Cardiac muscle cell (in vitro differentiated cells and primary cell): ENCODE measurements around the gene USP47. TPM values are rescaled to one million over a fixed set of nuclear protein-coding genes. Genes with fewer than 3 reads are reported as not detected.

Source experiments
- DNase-seq, 2 donors: peaks; one replicate each; pipeline versions ENCODE4 v3.0.0 to v3.0.0-alpha.2; 2010 to 2017; ENCODE audit warnings: low read depth in 1 of 2, low spot score in 1 of 2
- H3K27ac ChIP-seq: fragments of 200-600 bp; sonication (generic); 2 replicates; pipeline ENCODE4 v1.5.1; 2016
- H3K27me3 ChIP-seq: fragments of 200-600 bp; sonication (generic); 2 replicates; pipeline ENCODE4 v1.6.0; 2016; ENCODE audit warnings: control low read depth
- H3K36me3 ChIP-seq: fragments of 200-600 bp; sonication (generic); 2 replicates; pipeline ENCODE4 v1.5.1; 2016; ENCODE audit warnings: control low read depth
- H3K4me1 ChIP-seq: fragments of 200-600 bp; sonication (generic); 2 replicates; pipeline ENCODE4 v1.8.1; 2017; ENCODE audit warnings: low read depth, mild to moderate bottlenecking, mixed run types
- H3K4me3 ChIP-seq: fragments of 200-600 bp; sonication (generic); 2 replicates; pipeline ENCODE4 v1.5.1; 2016; ENCODE audit warnings: mild to moderate bottlenecking
- H3K9me3 ChIP-seq: fragments of 200-600 bp; sonication (generic); 2 replicates; pipeline ENCODE4 v1.5.1; 2017; ENCODE audit warnings: low read depth, mild to moderate bottlenecking, control low read depth
- CTCF ChIP-seq: IDR thresholded peaks from 2 replicates; pipeline ENCODE4 v1.5.1; 2012; ENCODE audit warnings: low read depth, mild to moderate bottlenecking, low read length
- polyA plus RNA-seq: library from polyadenylated mRNA; unstranded; fragments of >200 nt; fragmentation: Nextera tagmentation; extraction: Ambion mirVana; gene quantifications from 2 replicates; pipeline ENCODE4 v1.2.1, GENCODE V29; 2016
- total RNA-seq: library from RNA; depleted of rRNA; stranded (reverse); fragments of >200 nt; gene quantifications from 2 replicates; pipeline ENCODE4 v1.2.3, GENCODE V29; 2016

The USP47 gene
- total and polyA plus RNA-seq, 2 experiments from 2014 or later, result 46.6 to 59.6 TPM

- Histone ChIP-seq H3K4me1 (peaks cover 43% of the 10 kb centered on the region), H3K27me3 (no peaks in the 10 kb centered on the region), H3K4me3 (no peak overlapping the region), H3K9me3 (no peaks in the 10 kb centered on the region), H3K27ac (no peak overlapping the region), H3K36me3 (no peaks in the 10 kb centered on the region)
- no peak for TF ChIP-seq CTCF
- DNase-seq, result no peak
Measured at GRCh38 chr11:11850668-11851067, 8.9 kb downstream of the USP47 start.

GRCh38 chr11:11856638-11857037, 14.9 kb downstream of the USP47 start:
- H3K27me3 ChIP-seq, result no peaks in the 10 kb centered on the region
- DNase-seq, result peak in 1 of 2 donors; percentile 32
- H3K4me3 ChIP-seq, result no peak overlapping the region
- H3K36me3 ChIP-seq, result no peaks in the 10 kb centered on the region
- TF ChIP-seq CTCF, result no peak
- H3K27ac ChIP-seq, result no peak overlapping the region
- H3K9me3 ChIP-seq, result no peaks in the 10 kb centered on the region
- H3K4me1 ChIP-seq, result peaks cover 12% of the 10 kb centered on the region

- Histone ChIP-seq H3K36me3 (no peaks in the 10 kb centered on the region), H3K9me3 (no peaks in the 10 kb centered on the region), H3K27ac (no peak overlapping the region), H3K4me3 (no peak overlapping the region), H3K27me3 (no peaks in the 10 kb centered on the region), H3K4me1 (peaks cover 4% of the 10 kb centered on the region)
- TF ChIP-seq CTCF, result no peak
- DNase-seq, result no peak
Measured at GRCh38 chr11:11857769-11858168, 16.0 kb downstream of the USP47 start.

GRCh38 chr11:11858676-11859075, 16.9 kb downstream of the USP47 start:
- Histone ChIP-seq H3K27me3 (no peaks in the 10 kb centered on the region), H3K4me1 (peaks cover 2% of the 10 kb centered on the region), H3K36me3 (no peaks in the 10 kb centered on the region), H3K9me3 (no peaks in the 10 kb centered on the region), H3K4me3 (no peak overlapping the region), H3K27ac (no peak overlapping the region)
- DNase-seq, result no peak
- no peak for TF ChIP-seq CTCF

- H3K9me3 ChIP-seq, result no peaks in the 10 kb centered on the region
- no peak overlapping the region for H3K4me3 ChIP-seq
- peak overlapping the region; percentile 57 for H3K27ac ChIP-seq
- no peaks in the 10 kb centered on the region for H3K36me3 ChIP-seq
- DNase-seq, result peak in 1 of 2 donors; percentile 42
- peaks cover 2% of the 10 kb centered on the region for H3K4me1 ChIP-seq
- no peak for TF ChIP-seq CTCF
- H3K27me3 ChIP-seq, result no peaks in the 10 kb centered on the region
Measured at GRCh38 chr11:11860103-11860979, 18.6 kb downstream of the USP47 start.
